Esophagus mucosa (tissue), 1 donor: ENCODE results near the gene TEAD1. TPM values are rescaled to one million over a fixed set of nuclear protein-coding genes. Genes with fewer than 3 reads are reported as not detected.

ENCODE experiments used
- ATAC-seq: fragments of 200-7000 bp; cut with Tn5 transposase; one replicate; pipeline ENCODE4 v1.9.1; 2020
- total RNA-seq: library from RNA; stranded (reverse); gene quantifications from one replicate; pipeline ENCODE4 v1.2.4, GENCODE V29; 2023
- donor health status: DM: yes; HTN: yes; CAD: no.

The TEAD1 gene
- total RNA-seq, 1 donor from 2014 or later, result 35.3 TPM

- ATAC-seq, result peak; percentile 75
These were observed 13.0 kb downstream of the TEAD1 start for GRCh38 chr11:12687216-12687623.

GRCh38 chr11:12687740-12688139 lies 13.5 kb downstream of the TEAD1 start:
- peak; percentile 34 for ATAC-seq

- no peak for ATAC-seq
These were observed 15.0 kb downstream of the TEAD1 start for GRCh38 chr11:12689029-12689755.

- ATAC-seq, result no peak
These were observed 16.4 kb downstream of the TEAD1 start for GRCh38 chr11:12690663-12691062.

GRCh38 chr11:12691473-12691872 lies 17.3 kb downstream of the TEAD1 start:
- ATAC-seq, result no peak

- peak; percentile 34 for ATAC-seq
These were observed 18.2 kb downstream of the TEAD1 start for GRCh38 chr11:12692229-12693075.

- no peak for ATAC-seq
These were observed 18.9 kb downstream of the TEAD1 start for GRCh38 chr11:12693094-12693478.

- peak; percentile 87 for ATAC-seq
These were observed 19.4 kb downstream of the TEAD1 start for GRCh38 chr11:12693479-12694182.

GRCh38 chr11:12694183-12694531 lies 19.9 kb downstream of the TEAD1 start:
- ATAC-seq, result no peak

- ATAC-seq, result no peak
These were observed 21.1 kb downstream of the TEAD1 start for GRCh38 chr11:12695221-12695794.

GRCh38 chr11:12695873-12696272 lies 21.7 kb downstream of the TEAD1 start:
- ATAC-seq, result no peak

- peak; percentile 78 for ATAC-seq
These were observed 22.8 kb downstream of the TEAD1 start for GRCh38 chr11:12696911-12697581.

- no peak for ATAC-seq
These were observed 23.8 kb downstream of the TEAD1 start for GRCh38 chr11:12698048-12698447.

GRCh38 chr11:12701811-12702592 lies 27.8 kb downstream of the TEAD1 start:
- no peak for ATAC-seq

- ATAC-seq, result no peak
These were observed 28.8 kb downstream of the TEAD1 start for GRCh38 chr11:12702999-12703453.

- no peak for ATAC-seq
These were observed 29.8 kb downstream of the TEAD1 start for GRCh38 chr11:12704049-12704448.

- ATAC-seq, result no peak
These were observed 31.7 kb downstream of the TEAD1 start for GRCh38 chr11:12705874-12706273.

- no peak for ATAC-seq
These were observed 32.6 kb downstream of the TEAD1 start for GRCh38 chr11:12706545-12707499.

GRCh38 chr11:12707500-12707880 lies 33.3 kb downstream of the TEAD1 start:
- no peak for ATAC-seq

- ATAC-seq, result no peak
These were observed 37.3 kb downstream of the TEAD1 start for GRCh38 chr11:12711496-12711895.
